GM23338 (cell line): ENCODE data around the gene THTPA. TPM values are rescaled to one million over a fixed set of nuclear protein-coding genes. Genes with fewer than 3 reads are reported as not detected.

Experiments
- ATAC-seq: fragments of 200-7000 bp; cut with Tn5 transposase; 3 replicates; pipeline ENCODE4 v1.9.1; 2020
- DNase-seq: peaks from one replicate; pipeline ENCODE4 v3.0.0-alpha.2; 2015; ENCODE audit warnings: low spot score
- H2AFZ ChIP-seq: fragments of 200-600 bp; sonication (generic); 2 replicates; pipeline ENCODE4 v1.8.0; 2016; ENCODE audit warnings: antibody characterized with exemption, mild to moderate bottlenecking, moderate library complexity
- H3F3A ChIP-seq: fragments of 200-600 bp; sonication (generic); replicated peaks from 2 replicates; pipeline ENCODE4 v1.8.0; 2017; ENCODE audit warnings: antibody characterized with exemption, mixed run types, low read depth
- H3K27ac ChIP-seq: fragments of 200-600 bp; sonication (generic); 2 replicates; pipeline ENCODE4 v1.6.1; 2016; ENCODE audit warnings: low read depth
- H3K27me3 ChIP-seq: fragments of 200-600 bp; sonication (generic); 2 replicates; pipeline ENCODE4 v1.8.0; 2016; ENCODE audit warnings: mild to moderate bottlenecking, mixed run types, moderate library complexity; ENCODE audit not compliant: insufficient read depth
- H3K36me3 ChIP-seq: fragments of 200-600 bp; sonication (generic); 2 replicates; pipeline ENCODE4 v1.8.0; 2016; ENCODE audit warnings: mild to moderate bottlenecking; ENCODE audit not compliant: insufficient read depth
- H3K4me1 ChIP-seq: fragments of 200-600 bp; sonication (generic); 2 replicates; pipeline ENCODE4 v1.8.0; 2016; ENCODE audit warnings: mild to moderate bottlenecking, moderate library complexity; ENCODE audit not compliant: insufficient read depth
- H3K4me2 ChIP-seq: fragments of 200-600 bp; sonication (generic); 2 replicates; pipeline ENCODE4 v1.7.1; 2017; ENCODE audit warnings: mixed run types
- H3K4me3 ChIP-seq: fragments of 200-600 bp; sonication (generic); 2 replicates; pipeline ENCODE4 v1.6.1; 2016; ENCODE audit warnings: mixed run types
- H3K79me2 ChIP-seq: fragments of 200-600 bp; sonication (generic); replicated peaks from 2 replicates; pipeline ENCODE4 v1.8.0; 2017; ENCODE audit warnings: mild to moderate bottlenecking; ENCODE audit not compliant: insufficient read depth
- H3K9me2 ChIP-seq: fragments of 200-600 bp; sonication (generic); 2 replicates; pipeline ENCODE4 v1.8.0; 2017; ENCODE audit not compliant: insufficient read depth
- H4K20me1 ChIP-seq: fragments of 200-600 bp; sonication (generic); replicated peaks from 2 replicates; pipeline ENCODE4 v1.8.0; 2017; ENCODE audit warnings: mild to moderate bottlenecking; ENCODE audit not compliant: insufficient read depth
- H3K27ac Mint-ChIP-seq: 2 replicates; pipeline ENCODE4 v1.8.0; 2020; ENCODE audit warnings: inconsistent platforms, mild to moderate bottlenecking, moderate library complexity, mixed read lengths
- H3K27me3 Mint-ChIP-seq: 3 replicates; pipeline ENCODE4 v1.8.0; 2022; ENCODE audit warnings: low read depth, mild to moderate bottlenecking, moderate library complexity, mixed read lengths, inconsistent platforms; ENCODE audit not compliant: insufficient read depth, poor library complexity
- H3K36me3 Mint-ChIP-seq: 3 replicates; pipeline ENCODE4 v1.8.0; 2021; ENCODE audit warnings: low read depth, mild to moderate bottlenecking, inconsistent platforms, moderate library complexity, mixed read lengths
- H3K4me1 Mint-ChIP-seq: 3 replicates; pipeline ENCODE4 v1.8.0; 2020; ENCODE audit warnings: mild to moderate bottlenecking, inconsistent platforms, mixed read lengths
- H3K4me3 Mint-ChIP-seq: 3 replicates; pipeline ENCODE4 v1.8.0; 2021; ENCODE audit warnings: moderate library complexity, mild to moderate bottlenecking, inconsistent platforms, mixed read lengths
- H3K9me3 Mint-ChIP-seq: 3 replicates; pipeline ENCODE4 v1.8.0; 2020; ENCODE audit warnings: moderate library complexity, mild to moderate bottlenecking, inconsistent platforms, mixed read lengths
- CREB1 ChIP-seq: fragments of 250-450 bp; sonication (Bioruptor Pico); IDR thresholded peaks from 2 replicates; pipeline ENCODE4 v1.5.0; 2020; ENCODE audit warnings: low read depth, mild to moderate bottlenecking, moderate library complexity
- CTCF ChIP-seq, 2 experiments: fragments of 200-600 bp in 1 of 2; sonication (generic) in 1 of 2; conservative IDR thresholded peaks; 2 replicates each; pipeline versions ENCODE4 v1.5.1 to v1.6.1; 2016 to 2017; ENCODE audit warnings: antibody characterized with exemption in 2 of 2, low read depth in 2 of 2, mild to moderate bottlenecking in 2 of 2, moderate library complexity in 1 of 2
- ETS1 ChIP-seq: IDR thresholded peaks from 2 replicates; pipeline ENCODE4 v1.6.1; 2016; ENCODE audit warnings: antibody characterized with exemption
- EZH2phosphoT487 ChIP-seq: fragments of 200-600 bp; sonication (generic); IDR thresholded peaks from one replicate; pipeline ENCODE4 v1.8.1; 2018; ENCODE audit warnings: antibody characterized with exemption; ENCODE audit not compliant: unreplicated experiment
- JUNB ChIP-seq: IDR thresholded peaks from one replicate; pipeline ENCODE4 v1.6.1; 2016; ENCODE audit warnings: antibody characterized with exemption; ENCODE audit not compliant: unreplicated experiment
- NANOG ChIP-seq: IDR thresholded peaks from 2 replicates; pipeline ENCODE4 v1.6.1; 2016; ENCODE audit warnings: antibody characterized with exemption, borderline replicate concordance
- POLR2AphosphoS5 ChIP-seq: IDR thresholded peaks from 2 replicates; pipeline ENCODE4 v1.6.1; 2016; ENCODE audit warnings: antibody characterized with exemption, low read depth
- REST ChIP-seq: IDR thresholded peaks from one replicate; pipeline ENCODE4 v1.6.1; 2018; ENCODE audit warnings: antibody characterized with exemption; ENCODE audit not compliant: unreplicated experiment
- STAT1 ChIP-seq: IDR thresholded peaks from one replicate; pipeline ENCODE4 v1.6.1; 2016; ENCODE audit warnings: antibody characterized with exemption; ENCODE audit not compliant: unreplicated experiment
- ZNF331 ChIP-seq: fragments of 250-450 bp; sonication (Bioruptor Pico); IDR thresholded peaks from 2 replicates; pipeline ENCODE4 v1.5.0; 2020; ENCODE audit warnings: low read depth, mild to moderate bottlenecking, moderate library complexity
- polyA plus RNA-seq: library from polyadenylated mRNA; unstranded; fragments of >200 nt; fragmentation: Nextera tagmentation; extraction: Ambion mirVana; gene quantifications from 2 replicates; pipeline ENCODE4 v1.2.1, GENCODE V29; 2016
- total RNA-seq: library from RNA; depleted of rRNA; stranded (reverse); fragments of >200 nt; shearing (Covaris generic); gene quantifications from 2 replicates; pipeline ENCODE4 v1.2.3, GENCODE V29; 2014

The THTPA gene
- total and polyA plus RNA-seq, 2 experiments from 2014 or later = 8.6 to 21.3 TPM

- TF ChIP-seq POLR2AphosphoS5 (peak; percentile 38), STAT1 (no peak)
- no peak overlapping the region for H2AFZ ChIP-seq
- Mint-ChIP-seq H3K27ac (peak overlapping the region; percentile 96), H3K36me3 (peaks cover 39% of the 10 kb centered on the region), H3K4me1 (peaks cover 27% of the 10 kb centered on the region), H3K9me3 (no peaks in the 10 kb centered on the region; the same call in 2 of the 3 replicates), H3K27me3 (peaks cover 11% of the 10 kb centered on the region), H3K4me3 (peak overlapping the region; percentile 49)
- peak overlapping the region; percentile 47 for H3K4me3 ChIP-seq
- H3K27ac ChIP-seq = peak overlapping the region; percentile 99
- DNase-seq = peak; percentile 94
- H3K27me3 ChIP-seq = no peaks in the 10 kb centered on the region
- H3K4me1 ChIP-seq = peaks cover 79% of the 10 kb centered on the region
- H3K4me2 ChIP-seq = peak overlapping the region; percentile 100
- no peaks in the 10 kb centered on the region for H3K36me3 ChIP-seq
- H3K9me2 ChIP-seq = no peaks in the 10 kb centered on the region
- 0 out of 2 replicates have a peak, but pooled peaks cover 10% of the 10 kb centered on the region for H3F3A ChIP-seq
- H3K79me2 ChIP-seq = peaks cover 63% of the 10 kb centered on the region
- H4K20me1 ChIP-seq = no peaks in the 10 kb centered on the region
- ATAC-seq = peak; percentile 67
Measured at GRCh38 chr14:23544511-23545447, 11.3 kb upstream of the THTPA start.

- Histone ChIP-seq H3K9me2 (no peaks in the 10 kb centered on the region), H4K20me1 (no peaks in the 10 kb centered on the region), H3F3A (0 out of 2 replicates have a peak, but pooled peaks cover 10% of the 10 kb centered on the region), H3K36me3 (no peaks in the 10 kb centered on the region), H3K27ac (peak overlapping the region; percentile 99), H2AFZ (no peak overlapping the region), H3K79me2 (peaks cover 74% of the 10 kb centered on the region), H3K4me1 (peaks cover 77% of the 10 kb centered on the region), H3K4me2 (peak overlapping the region; percentile 100), H3K4me3 (peak overlapping the region; percentile 47), H3K27me3 (no peaks in the 10 kb centered on the region)
- Mint-ChIP-seq H3K27ac (peak overlapping the region; percentile 96), H3K4me3 (peak overlapping the region; percentile 49), H3K9me3 (no peaks in the 10 kb centered on the region; the same call in 2 of the 3 replicates), H3K4me1 (peaks cover 19% of the 10 kb centered on the region), H3K27me3 (peaks cover 9% of the 10 kb centered on the region), H3K36me3 (peaks cover 38% of the 10 kb centered on the region)
- DNase-seq (no peak), ATAC-seq (no peak)
- TF ChIP-seq NANOG (no peak), STAT1 (no peak), REST (no peak), EZH2phosphoT487 (no peak), CTCF (conservative IDR thresholded peaks at IDR 0.05; ENCODE audit: low read depth in 2 of 2) (no peak), ETS1 (no peak), ZNF331 (CRISPR knock-in tag) (no peak), JUNB (no peak), CREB1 (CRISPR knock-in tag) (no peak)
Measured at GRCh38 chr14:23545740-23546365, 10.2 kb upstream of the THTPA start.
